ENCODE data around the gene JPT2.

JPT2 gene

GRCh38 chr16:1740781-1741490 is 62.9 kb downstream of the JPT2 start:
- no peak for DNase-seq

GRCh38 chr16:1741553-1742165 is 63.6 kb downstream of the JPT2 start:
- no peak for DNase-seq

GRCh38 chr16:1743376-1744337 is 65.6 kb downstream of the JPT2 start:
- no peak for DNase-seq

GRCh38 chr16:1744338-1744840 is 66.3 kb downstream of the JPT2 start:
- DNase-seq: no peak

GRCh38 chr16:1745181-1745899 is 67.3 kb downstream of the JPT2 start:
- no peak for DNase-seq

GRCh38 chr16:1745900-1746692 is 68.0 kb downstream of the JPT2 start:
- DNase-seq: no peak

GRCh38 chr16:1746693-1747195 is 68.7 kb downstream of the JPT2 start:
- no peak for DNase-seq

GRCh38 chr16:1747934-1748333 is 69.9 kb downstream of the JPT2 start:
- no peak for DNase-seq

GRCh38 chr16:1749152-1750117 is 71.4 kb downstream of the JPT2 start:
- no peak for DNase-seq
